Lung (tissue), 12 donors: ENCODE results near the gene NREP. TPM values are rescaled to one million over a fixed set of nuclear protein-coding genes. Genes with fewer than 3 reads are reported as not detected.

Experiments
- ATAC-seq: fragments of 200-7000 bp; cut with Tn5 transposase; one replicate; pipeline ENCODE4 v1.9.1; 2020; ENCODE audit warnings: moderate number of reproducible peaks; ENCODE audit not compliant: insufficient read depth, low FRiP score
- DNase-seq, 3 donors: peaks; one replicate each; pipeline ENCODE4 v3.0.0-alpha.2; 2013 to 2017
- H3K27ac ChIP-seq, 2 donors: one replicate each; pipeline ENCODE4 v1.5.1; 2013; ENCODE audit warnings: mild to moderate bottlenecking in 2 of 2, moderate library complexity in 2 of 2, control low read depth in 1 of 2, inconsistent platforms in 1 of 2, low read depth in 1 of 2, low read length in 1 of 2
- H3K27me3 ChIP-seq, 3 donors: one replicate each; pipeline ENCODE4 v1.5.1; 2013; ENCODE audit warnings: low read length in 2 of 3; ENCODE audit not compliant: control insufficient read depth in 3 of 3, insufficient read depth in 3 of 3
- H3K36me3 ChIP-seq, 4 donors: one replicate each; pipeline ENCODE4 v1.5.1; 2013; ENCODE audit warnings: low read length in 4 of 4, mild to moderate bottlenecking in 1 of 4, moderate library complexity in 1 of 4; ENCODE audit not compliant: control insufficient read depth in 4 of 4, insufficient read depth in 4 of 4
- H3K4me1 ChIP-seq, 5 donors: one replicate each; pipeline ENCODE4 v1.5.1; 2013; ENCODE audit warnings: low read length in 5 of 5, mild to moderate bottlenecking in 2 of 5, moderate library complexity in 1 of 5; ENCODE audit not compliant: control insufficient read depth in 5 of 5, insufficient read depth in 5 of 5
- H3K4me3 ChIP-seq: one replicate; pipeline ENCODE4 v1.5.1; 2013; ENCODE audit warnings: mild to moderate bottlenecking, control low read depth, moderate library complexity
- H3K9ac ChIP-seq, 2 donors: one replicate each; pipeline ENCODE4 v1.5.1; 2013; ENCODE audit warnings: low read length in 2 of 2, control low read depth in 1 of 2; ENCODE audit not compliant: insufficient read depth in 1 of 2
- H3K9me3 ChIP-seq, 4 donors: one replicate each; pipeline ENCODE4 v1.5.1; 2013; ENCODE audit warnings: low read length in 3 of 4, mild to moderate bottlenecking in 1 of 4, moderate library complexity in 1 of 4; ENCODE audit not compliant: control insufficient read depth in 4 of 4, insufficient read depth in 3 of 4
- WGBS, 2 donors: extraction: QIAGEN DNeasy Blood & Tissue Kit; methylation state at CpG; one replicate each; pipeline ENCODE4 v1.1.7; 2013; 5-methylcytosine and 5-hydroxymethylcytosine counted together
- polyA plus RNA-seq, 2 donors: library from polyadenylated mRNA; stranded (reverse); fragments of 200-250 nt; gene quantifications; one replicate each; pipeline ENCODE4 v1.2.1, GENCODE V29; 2013
- total RNA-seq, 2 donors: library from RNA; depleted of rRNA in 1 of 2; stranded (reverse); fragments of >200 nt in 1 of 2; gene quantifications; one replicate each; pipeline ENCODE4 v1.2.1, GENCODE V29; 2014 to 2021
- TF ChIP-seq, protein P1 (sequence below): IDR thresholded peaks from 2 replicates; pipeline ENCODE4 v1.5.1; 2012; ENCODE audit warnings: mild to moderate bottlenecking; ENCODE audit errors: control extremely low read depth, extremely low read depth
- donor health status: control.
- donor health status: control.
- donor health status: Bipolar disorder and iron deficiency.
- donor health status: healthy.
- donor health status: DM: yes; HTN: yes; CAD: no.

The NREP gene
- total and polyA plus RNA-seq, 4 donors: 10.8 to 326 (median 16.8) TPM

DNA sequence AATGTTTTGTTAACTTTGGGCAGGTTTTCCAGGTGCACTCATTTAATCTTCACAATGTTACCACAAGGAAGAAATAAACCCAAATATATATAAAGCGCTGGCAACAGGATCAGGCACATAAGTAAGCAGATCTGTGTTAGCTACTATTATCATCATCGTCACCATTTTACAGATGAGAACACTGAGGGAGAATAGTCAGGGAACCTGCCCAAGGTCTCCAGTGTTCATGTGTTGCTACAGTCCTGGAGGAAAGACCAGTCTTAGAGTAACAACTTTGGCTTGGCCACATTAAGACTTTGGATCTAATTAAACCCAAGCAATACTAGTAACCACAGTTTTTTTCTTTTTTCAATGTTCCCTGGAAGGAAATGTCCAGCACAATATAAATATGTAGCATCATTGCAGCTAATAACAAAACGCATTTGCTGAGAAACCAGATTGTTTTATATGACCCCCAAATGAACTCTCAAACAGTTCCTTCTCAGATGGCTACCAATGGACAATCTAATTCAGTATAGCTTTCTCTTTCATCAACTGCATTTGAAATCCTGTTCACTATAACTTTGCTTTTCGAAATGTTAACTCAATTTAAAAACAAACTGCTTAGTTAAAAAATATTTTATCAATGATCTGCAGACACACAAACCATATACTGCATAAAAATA lies 11.8 kb downstream of the NREP start:
- H3K4me3 ChIP-seq: no peak overlapping the region
- no peaks in the 10 kb centered on the region for H3K9me3 ChIP-seq
- DNase-seq: peak in 2 of 3 donors; percentile 61 to 68
- no peak overlapping the region for H3K9ac ChIP-seq
- H3K27ac ChIP-seq: peak overlapping the region in 1 of 2 donors; percentile 23
- H3K27me3 ChIP-seq: no peaks in the 10 kb centered on the region
- TF ChIP-seq, protein P1, sequence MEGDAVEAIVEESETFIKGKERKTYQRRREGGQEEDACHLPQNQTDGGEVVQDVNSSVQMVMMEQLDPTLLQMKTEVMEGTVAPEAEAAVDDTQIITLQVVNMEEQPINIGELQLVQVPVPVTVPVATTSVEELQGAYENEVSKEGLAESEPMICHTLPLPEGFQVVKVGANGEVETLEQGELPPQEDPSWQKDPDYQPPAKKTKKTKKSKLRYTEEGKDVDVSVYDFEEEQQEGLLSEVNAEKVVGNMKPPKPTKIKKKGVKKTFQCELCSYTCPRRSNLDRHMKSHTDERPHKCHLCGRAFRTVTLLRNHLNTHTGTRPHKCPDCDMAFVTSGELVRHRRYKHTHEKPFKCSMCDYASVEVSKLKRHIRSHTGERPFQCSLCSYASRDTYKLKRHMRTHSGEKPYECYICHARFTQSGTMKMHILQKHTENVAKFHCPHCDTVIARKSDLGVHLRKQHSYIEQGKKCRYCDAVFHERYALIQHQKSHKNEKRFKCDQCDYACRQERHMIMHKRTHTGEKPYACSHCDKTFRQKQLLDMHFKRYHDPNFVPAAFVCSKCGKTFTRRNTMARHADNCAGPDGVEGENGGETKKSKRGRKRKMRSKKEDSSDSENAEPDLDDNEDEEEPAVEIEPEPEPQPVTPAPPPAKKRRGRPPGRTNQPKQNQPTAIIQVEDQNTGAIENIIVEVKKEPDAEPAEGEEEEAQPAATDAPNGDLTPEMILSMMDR: no peak
- H3K4me1 ChIP-seq: peaks cover 7 to 89% (median 59%) of the 10 kb centered on the region in 5 donors
- WGBS, 2 donors: 81 to 89% methylated on average over 4 of the region's 4 CpGs
- peaks cover 0 to 19% (median 10%) of the 10 kb centered on the region in 4 donors for H3K36me3 ChIP-seq
- no peak for ATAC-seq

DNA sequence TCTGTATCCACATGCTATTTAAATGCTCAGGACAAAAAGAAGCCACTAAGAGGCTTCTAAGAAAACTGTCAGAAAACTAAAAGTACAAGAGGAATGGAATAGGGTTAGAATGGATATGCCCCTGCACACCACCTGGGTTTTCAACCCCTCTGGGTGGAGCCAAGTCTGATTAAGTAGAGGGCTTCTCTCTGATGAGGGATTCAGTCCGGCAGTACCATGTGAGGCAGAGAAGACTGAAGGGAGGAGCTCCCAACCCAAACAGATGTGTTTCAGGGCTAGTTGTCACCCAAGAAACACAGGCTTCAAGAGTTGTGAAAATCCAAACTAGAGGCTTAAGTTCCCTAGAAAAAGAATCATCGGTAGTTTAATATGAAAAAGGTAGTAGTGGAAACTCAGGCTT lies 12.5 kb downstream of the NREP start:
- no peak for ATAC-seq
- H3K4me1 ChIP-seq: peaks cover 7 to 89% (median 53%) of the 10 kb centered on the region in 5 donors

DNA sequence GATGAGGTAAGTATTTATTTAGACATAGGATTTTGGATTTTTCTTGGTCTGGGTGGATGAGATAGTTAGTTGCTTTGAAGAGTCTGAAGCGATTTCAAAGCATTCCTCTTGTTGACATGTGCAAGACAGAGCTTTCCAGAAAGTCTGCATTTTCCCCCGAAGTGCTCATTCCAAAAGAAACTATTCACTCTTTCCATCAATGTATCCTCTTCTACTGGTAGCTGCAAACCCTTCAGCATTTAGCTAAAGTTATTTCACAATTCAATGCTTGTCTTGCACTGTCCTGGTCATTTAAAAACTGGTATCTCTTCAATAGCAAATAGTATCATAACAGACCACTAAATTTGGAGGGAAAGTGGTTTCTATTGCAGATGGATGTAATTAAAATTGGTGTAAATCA lies 13.0 kb downstream of the NREP start:
- no peak for ATAC-seq
- WGBS, 2 donors: 44 to 83% methylated on average over 2 of the region's 2 CpGs
- DNase-seq: no peak
- H3K4me3 ChIP-seq: no peak overlapping the region
- H3K9me3 ChIP-seq: no peaks in the 10 kb centered on the region
- TF ChIP-seq, protein P1: no peak
- peak overlapping the region in 1 of 2 donors; percentile 53 for H3K27ac ChIP-seq
- no peak overlapping the region for H3K9ac ChIP-seq
- H3K4me1 ChIP-seq: peaks cover 8 to 90% (median 51%) of the 10 kb centered on the region in 5 donors
- peaks cover 0 to 14% (median 7%) of the 10 kb centered on the region in 4 donors for H3K36me3 ChIP-seq
- no peaks in the 10 kb centered on the region for H3K27me3 ChIP-seq

More for the DNA sequence above, 12.5 kb downstream of the NREP start:
- TF ChIP-seq, protein P1: no peak
- no peaks in the 10 kb centered on the region for H3K9me3 ChIP-seq
- 78 to 80% methylated on average over 2 of the region's 2 CpGs for WGBS, 2 donors
- no peak overlapping the region for H3K4me3 ChIP-seq
- H3K36me3 ChIP-seq: peaks cover 0 to 17% (median 6%) of the 10 kb centered on the region in 4 donors
- DNase-seq: no peak
- no peaks in the 10 kb centered on the region for H3K27me3 ChIP-seq
- peak overlapping the region in 1 of 2 donors; percentile 23 for H3K27ac ChIP-seq
- no peak overlapping the region for H3K9ac ChIP-seq
